ENCODE measurements around the gene EPS8.

EPS8 gene

DNA sequence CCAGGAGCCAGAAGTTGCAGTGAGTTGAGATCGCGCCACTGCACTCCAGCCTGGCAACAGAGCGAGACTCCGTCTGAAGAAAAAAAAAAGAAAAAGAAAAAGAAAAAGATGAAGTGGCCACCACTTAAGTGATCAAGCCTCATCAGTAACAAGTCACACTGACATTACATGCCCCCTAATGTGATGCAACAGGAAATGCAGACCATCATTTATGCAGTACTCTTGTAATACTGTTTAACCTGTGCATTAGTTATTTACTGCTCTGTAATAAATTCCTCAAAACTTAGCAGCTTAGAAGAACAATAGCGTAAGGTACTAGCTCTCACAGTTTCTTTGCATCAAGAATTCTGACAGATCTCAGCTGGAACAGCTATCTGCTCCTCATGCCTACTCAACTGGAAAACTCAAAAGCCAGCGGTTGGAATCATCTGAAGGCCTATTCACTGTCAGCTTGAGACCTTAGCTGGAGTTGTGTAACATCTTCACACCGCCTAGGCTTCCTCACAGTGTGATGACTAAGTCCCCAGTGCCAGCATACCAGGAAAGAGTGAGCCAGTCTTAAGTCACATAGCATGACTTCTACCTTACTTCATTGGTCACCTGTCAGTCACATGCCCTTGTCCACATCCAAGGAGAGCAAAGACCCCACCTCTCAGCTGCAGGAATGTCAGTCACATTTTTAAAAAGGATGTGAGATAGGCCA lies 31.5 kb downstream of the EPS8 start:
- no peaks in the 10 kb centered on the region for H3F3A ChIP-seq (ENCODE audit: low read depth)
- H3K27me3 ChIP-seq (ENCODE audit: insufficient read depth, low read length, poor library complexity, severe bottlenecking): no peaks in the 10 kb centered on the region
- H3K9me2 ChIP-seq (replicated peaks; ENCODE audit: low read depth, low read length): 0 out of 2 replicates have a peak, but pooled peaks cover 5% of the 10 kb centered on the region
- H3K4me3 ChIP-seq (ENCODE audit: low read length, poor library complexity, severe bottlenecking): no peak overlapping the region
- TF ChIP-seq, protein P1, sequence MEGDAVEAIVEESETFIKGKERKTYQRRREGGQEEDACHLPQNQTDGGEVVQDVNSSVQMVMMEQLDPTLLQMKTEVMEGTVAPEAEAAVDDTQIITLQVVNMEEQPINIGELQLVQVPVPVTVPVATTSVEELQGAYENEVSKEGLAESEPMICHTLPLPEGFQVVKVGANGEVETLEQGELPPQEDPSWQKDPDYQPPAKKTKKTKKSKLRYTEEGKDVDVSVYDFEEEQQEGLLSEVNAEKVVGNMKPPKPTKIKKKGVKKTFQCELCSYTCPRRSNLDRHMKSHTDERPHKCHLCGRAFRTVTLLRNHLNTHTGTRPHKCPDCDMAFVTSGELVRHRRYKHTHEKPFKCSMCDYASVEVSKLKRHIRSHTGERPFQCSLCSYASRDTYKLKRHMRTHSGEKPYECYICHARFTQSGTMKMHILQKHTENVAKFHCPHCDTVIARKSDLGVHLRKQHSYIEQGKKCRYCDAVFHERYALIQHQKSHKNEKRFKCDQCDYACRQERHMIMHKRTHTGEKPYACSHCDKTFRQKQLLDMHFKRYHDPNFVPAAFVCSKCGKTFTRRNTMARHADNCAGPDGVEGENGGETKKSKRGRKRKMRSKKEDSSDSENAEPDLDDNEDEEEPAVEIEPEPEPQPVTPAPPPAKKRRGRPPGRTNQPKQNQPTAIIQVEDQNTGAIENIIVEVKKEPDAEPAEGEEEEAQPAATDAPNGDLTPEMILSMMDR (conservative IDR thresholded peaks at IDR 0.05; ENCODE audit: low read length): no peak
- no peak for TF ChIP-seq EZH2phosphoT487 (IDR thresholded peaks at IDR 0.05; ENCODE audit: borderline replicate concordance)
- H3K4me2 ChIP-seq (ENCODE audit: low read depth, low read length, poor library complexity, severe bottlenecking): no peak overlapping the region
- no peaks in the 10 kb centered on the region for H3K9me3 ChIP-seq (ENCODE audit: insufficient read depth, low read depth, low read length)
- no peaks in the 10 kb centered on the region for H3K36me3 ChIP-seq (ENCODE audit: insufficient read depth, low read length)
- no peak overlapping the region for H3K9ac ChIP-seq (ENCODE audit: low read depth, low read length, poor library complexity, severe bottlenecking)
- no peaks in the 10 kb centered on the region for H3K79me2 ChIP-seq (ENCODE audit: insufficient read depth, low read length)
- H4K20me1 ChIP-seq (ENCODE audit: insufficient read depth, low read length, poor library complexity, severe bottlenecking): no peaks in the 10 kb centered on the region
- H3K4me1 ChIP-seq (ENCODE audit: insufficient read depth, low read length, poor library complexity, severe bottlenecking): no peaks in the 10 kb centered on the region
- no peak overlapping the region for H2AFZ ChIP-seq (ENCODE audit: low read length)

DNA sequence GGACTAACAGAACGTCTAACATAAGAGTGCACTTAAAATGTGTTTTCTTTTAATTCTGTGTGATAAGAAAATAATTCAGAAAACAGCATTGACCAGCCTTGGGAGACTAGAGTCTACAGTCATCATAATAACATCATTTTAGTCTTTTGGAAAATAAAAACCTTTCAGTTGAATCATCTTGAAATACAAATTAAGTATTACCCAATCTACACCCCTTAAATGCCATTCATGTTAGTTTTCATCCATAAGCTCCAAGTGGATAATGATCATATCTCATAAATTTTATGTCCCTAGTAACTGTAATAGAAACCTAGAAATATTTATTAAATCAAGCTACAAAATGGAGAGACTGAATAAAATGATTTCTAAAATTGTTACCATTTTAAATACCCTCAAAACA lies 32.4 kb downstream of the EPS8 start:
- Histone ChIP-seq H3F3A (ENCODE audit: low read depth) (no peaks in the 10 kb centered on the region), H3K4me3 (ENCODE audit: low read length, poor library complexity, severe bottlenecking) (no peak overlapping the region), H3K27me3 (ENCODE audit: insufficient read depth, low read length, poor library complexity, severe bottlenecking) (no peaks in the 10 kb centered on the region), H3K4me1 (ENCODE audit: insufficient read depth, low read length, poor library complexity, severe bottlenecking) (no peaks in the 10 kb centered on the region), H3K9ac (ENCODE audit: low read depth, low read length, poor library complexity, severe bottlenecking) (no peak overlapping the region), H3K36me3 (ENCODE audit: insufficient read depth, low read length) (no peaks in the 10 kb centered on the region), H3K9me3 (ENCODE audit: insufficient read depth, low read depth, low read length) (no peaks in the 10 kb centered on the region), H3K4me2 (ENCODE audit: low read depth, low read length, poor library complexity, severe bottlenecking) (no peak overlapping the region), H3K79me2 (ENCODE audit: insufficient read depth, low read length) (no peaks in the 10 kb centered on the region), H3K9me2 (replicated peaks; ENCODE audit: low read depth, low read length) (0 out of 2 replicates have a peak, but pooled peaks cover 5% of the 10 kb centered on the region), H4K20me1 (ENCODE audit: insufficient read depth, low read length, poor library complexity, severe bottlenecking) (no peaks in the 10 kb centered on the region), H2AFZ (ENCODE audit: low read length) (no peak overlapping the region)
- no peak for TF ChIP-seq EZH2phosphoT487 (IDR thresholded peaks at IDR 0.05; ENCODE audit: borderline replicate concordance)
- TF ChIP-seq, protein P1 (conservative IDR thresholded peaks at IDR 0.05; ENCODE audit: low read length): no peak

DNA sequence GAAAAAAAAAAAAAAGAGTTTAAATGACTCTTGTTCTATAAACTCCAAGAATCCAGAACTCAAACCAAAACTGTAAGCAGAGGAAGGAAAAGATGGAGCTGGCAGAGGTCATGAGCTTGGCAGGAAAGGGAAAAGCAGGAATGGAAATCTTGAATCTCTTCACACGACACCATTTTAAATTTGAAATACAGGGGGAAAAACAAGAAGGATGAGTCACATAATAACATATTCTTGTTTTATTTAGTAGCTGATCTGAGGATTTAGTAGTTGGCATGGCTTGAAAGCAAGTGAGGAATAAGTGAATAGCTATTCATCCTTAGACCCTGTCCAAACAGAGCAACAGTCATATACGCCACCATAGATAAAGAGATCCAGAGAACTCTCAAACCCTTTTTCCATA lies 35.0 kb downstream of the EPS8 start:
- H3K9me2 ChIP-seq (replicated peaks; ENCODE audit: low read depth, low read length): 0 out of 2 replicates have a peak, but pooled peaks cover 2% of the 10 kb centered on the region
- H3K4me2 ChIP-seq (ENCODE audit: low read depth, low read length, poor library complexity, severe bottlenecking): no peak overlapping the region
- H3K27me3 ChIP-seq (ENCODE audit: insufficient read depth, low read length, poor library complexity, severe bottlenecking): no peaks in the 10 kb centered on the region
- H3K79me2 ChIP-seq (ENCODE audit: insufficient read depth, low read length): no peaks in the 10 kb centered on the region
- no peak overlapping the region for H3K4me3 ChIP-seq (ENCODE audit: low read length, poor library complexity, severe bottlenecking)
- no peaks in the 10 kb centered on the region for H3K4me1 ChIP-seq (ENCODE audit: insufficient read depth, low read length, poor library complexity, severe bottlenecking)
- no peaks in the 10 kb centered on the region for H3F3A ChIP-seq (ENCODE audit: low read depth)
- TF ChIP-seq, protein P1 (conservative IDR thresholded peaks at IDR 0.05; ENCODE audit: low read length): no peak
- no peak for TF ChIP-seq EZH2phosphoT487 (IDR thresholded peaks at IDR 0.05; ENCODE audit: borderline replicate concordance)
- no peaks in the 10 kb centered on the region for H3K36me3 ChIP-seq (ENCODE audit: insufficient read depth, low read length)
- H4K20me1 ChIP-seq (ENCODE audit: insufficient read depth, low read length, poor library complexity, severe bottlenecking): no peaks in the 10 kb centered on the region
- no peak overlapping the region for H2AFZ ChIP-seq (ENCODE audit: low read length)
- H3K9me3 ChIP-seq (ENCODE audit: insufficient read depth, low read depth, low read length): no peaks in the 10 kb centered on the region
- H3K9ac ChIP-seq (ENCODE audit: low read depth, low read length, poor library complexity, severe bottlenecking): no peak overlapping the region
